Activated effector memory CD4-positive, alpha-beta T cell treated with Interleukin-2 at 50 U/mL for 16 hours (primary cell): ENCODE results near the gene IL2RG.

Source experiments
- DNase-seq: peaks from one replicate; pipeline ENCODE4 v3.0.0-alpha.2; 2020

IL2RG gene

GRCh38 chrX:71111141-71111843 is at the start of gene IL2RG:
IL2RG (minus strand) TSS chrX:71111577; CDS start chrX:71111539, 38 bp downstream.
- peak; percentile 62 for DNase-seq

GRCh38 chrX:71160475-71160874 is 49.1 kb upstream of the IL2RG start:
- no peak for DNase-seq

DNA sequence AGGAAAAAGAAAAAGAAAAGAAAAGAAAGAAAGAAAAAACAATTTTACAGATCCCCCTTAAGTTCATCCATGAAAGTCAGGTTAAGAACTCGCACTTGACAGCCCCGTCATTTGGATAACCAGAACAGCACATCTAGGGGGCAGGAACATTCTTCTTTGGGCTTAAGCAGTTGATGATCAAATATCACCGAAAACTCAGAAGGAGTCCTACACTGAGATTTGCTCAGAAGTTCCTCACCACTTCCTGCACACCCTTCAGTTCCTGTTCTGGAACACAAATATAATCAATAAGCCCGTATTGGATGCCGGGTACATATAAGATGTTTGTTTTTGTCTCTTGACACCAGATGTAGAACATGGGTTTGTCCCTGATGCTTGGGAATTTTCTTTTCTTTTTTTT is 48.0 kb upstream of the IL2RG start:
- DNase-seq: no peak

GRCh38 chrX:71158603-71159002 is 47.2 kb upstream of the IL2RG start:
- no peak for DNase-seq

- DNase-seq: no peak
Observed at GRCh38 chrX:71154641-71155040, 43.3 kb upstream of the IL2RG start.

- no peak for DNase-seq
Observed at GRCh38 chrX:71154196-71154595, 42.8 kb upstream of the IL2RG start.

DNA sequence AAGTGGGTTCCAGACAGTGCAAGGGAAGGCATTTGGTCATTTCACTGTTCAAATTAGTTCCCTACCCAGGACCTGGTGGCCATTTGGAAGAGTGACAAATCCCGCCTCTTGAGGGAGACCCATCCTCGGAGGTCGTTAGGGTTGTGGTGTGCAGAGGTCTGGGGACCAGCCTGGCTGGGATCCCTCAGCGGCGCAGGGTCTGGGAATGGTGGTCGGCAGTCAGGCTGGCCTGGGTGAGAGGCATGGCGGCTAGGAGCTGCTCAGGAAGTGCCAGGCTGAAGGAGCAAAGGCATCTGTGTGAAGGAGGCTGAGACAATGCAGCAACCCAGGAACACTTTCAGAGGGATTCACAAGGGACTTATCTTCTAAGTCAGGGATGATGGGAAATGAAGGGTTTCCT is 40.0 kb upstream of the IL2RG start:
- DNase-seq: no peak

DNA sequence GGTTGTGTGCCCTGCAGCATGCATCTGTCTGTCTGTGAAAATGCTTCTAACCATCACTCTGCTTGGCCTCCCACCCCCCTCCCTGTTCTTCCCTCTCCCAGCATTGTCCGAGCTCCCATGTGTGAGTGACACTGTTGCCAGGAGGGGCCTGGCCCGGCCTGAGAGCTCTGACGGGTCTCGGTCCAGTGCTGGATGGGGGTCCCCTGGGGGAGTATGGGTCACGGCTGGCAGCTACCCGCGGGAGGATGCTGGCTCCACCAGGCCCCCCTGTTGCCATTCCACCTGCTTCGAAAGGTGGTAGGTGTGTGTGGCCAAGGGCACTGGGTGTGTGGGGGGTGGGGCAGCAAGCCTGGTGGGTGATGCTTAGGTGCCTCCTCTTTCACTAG is 36.9 kb upstream of the IL2RG start:
- no peak for DNase-seq

DNA sequence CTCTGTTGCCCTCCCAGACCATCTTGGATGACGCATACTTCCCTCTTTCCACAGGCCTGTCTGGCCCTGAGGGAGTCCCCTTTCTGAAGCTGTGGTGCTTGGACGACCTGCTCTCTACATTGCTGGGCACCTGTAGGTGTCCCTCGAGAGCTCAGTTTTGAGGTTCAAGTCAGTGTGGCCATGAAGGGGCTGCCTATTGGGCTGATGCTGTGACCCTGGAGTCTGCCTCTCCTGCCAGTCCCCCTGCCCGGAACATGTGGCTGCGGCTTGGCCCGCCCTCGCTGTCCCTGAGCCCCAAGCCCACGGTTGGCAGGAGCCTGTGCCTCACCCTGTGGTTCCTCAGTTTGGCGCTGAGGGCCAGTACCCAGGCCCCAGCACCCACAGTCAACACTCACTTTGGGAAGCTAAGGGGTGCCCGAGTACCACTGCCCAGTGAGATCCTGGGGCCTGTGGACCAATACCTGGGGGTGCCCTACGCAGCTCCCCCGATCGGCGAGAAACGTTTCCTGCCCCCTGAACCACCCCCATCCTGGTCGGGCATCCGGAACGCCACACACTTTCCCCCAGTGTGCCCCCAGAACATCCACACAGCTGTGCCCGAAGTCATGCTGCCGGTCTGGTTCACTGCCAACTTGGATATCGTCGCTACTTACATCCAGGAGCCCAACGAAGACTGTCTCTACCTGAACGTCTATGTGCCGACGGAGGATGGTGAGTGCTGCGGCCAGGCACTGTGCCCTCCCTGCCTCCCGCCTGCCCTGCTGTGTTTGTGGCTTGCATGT is 36.3 kb upstream of the IL2RG start:
- no peak for DNase-seq

DNA sequence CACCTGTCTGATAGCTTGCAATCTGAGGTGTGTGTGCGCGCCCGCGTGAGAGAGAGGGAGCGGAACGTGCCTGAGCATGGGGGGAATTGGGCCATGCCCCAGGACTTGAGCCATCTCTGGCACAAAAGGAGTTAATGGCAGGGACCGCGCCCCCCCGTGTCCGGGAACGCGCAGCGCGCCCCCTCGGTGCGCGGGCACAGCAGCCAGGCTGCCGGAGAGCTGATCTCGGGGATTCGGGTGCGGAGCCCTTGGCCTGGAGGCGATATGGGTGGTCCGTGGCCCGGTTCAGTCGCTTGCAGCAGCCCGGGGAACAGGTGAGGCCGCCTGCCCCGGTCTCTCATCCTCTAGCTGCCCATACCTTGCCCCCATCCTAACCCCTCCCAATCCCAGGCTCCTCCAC is 33.3 kb upstream of the IL2RG start, which contains the start of gene NLGN3:
Gene NLGN3, plus strand, starts transcription at position 191 of the 400 bp plus-strand sequence. CDS start 2,909 bp downstream, outside the sequence.
- no peak for DNase-seq

- no peak for DNase-seq
Observed at GRCh38 chrX:71143508-71143907, 32.1 kb upstream of the IL2RG start.

DNA sequence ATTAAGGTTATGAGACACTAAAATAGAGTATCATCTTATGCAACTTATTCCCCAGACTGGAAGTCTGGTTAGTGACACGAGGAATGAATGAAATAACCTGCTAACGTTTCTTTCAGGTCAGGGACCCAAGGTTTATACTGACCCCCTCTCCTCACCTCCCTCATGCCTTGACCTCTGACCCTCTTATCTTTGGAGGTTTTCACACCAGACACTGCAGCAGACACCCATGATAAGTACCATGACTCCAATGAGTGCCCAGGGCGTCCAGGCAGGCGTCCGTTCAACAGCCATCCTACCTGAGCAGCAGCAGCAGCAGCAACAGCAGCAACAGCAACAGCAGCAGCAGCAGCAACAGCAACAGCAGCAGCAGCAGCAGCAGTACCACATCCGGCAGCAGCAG is 29.1 kb upstream of the IL2RG start:
- no peak for DNase-seq

- no peak for DNase-seq
Observed at GRCh38 chrX:71131510-71131909, 20.1 kb upstream of the IL2RG start.

DNA sequence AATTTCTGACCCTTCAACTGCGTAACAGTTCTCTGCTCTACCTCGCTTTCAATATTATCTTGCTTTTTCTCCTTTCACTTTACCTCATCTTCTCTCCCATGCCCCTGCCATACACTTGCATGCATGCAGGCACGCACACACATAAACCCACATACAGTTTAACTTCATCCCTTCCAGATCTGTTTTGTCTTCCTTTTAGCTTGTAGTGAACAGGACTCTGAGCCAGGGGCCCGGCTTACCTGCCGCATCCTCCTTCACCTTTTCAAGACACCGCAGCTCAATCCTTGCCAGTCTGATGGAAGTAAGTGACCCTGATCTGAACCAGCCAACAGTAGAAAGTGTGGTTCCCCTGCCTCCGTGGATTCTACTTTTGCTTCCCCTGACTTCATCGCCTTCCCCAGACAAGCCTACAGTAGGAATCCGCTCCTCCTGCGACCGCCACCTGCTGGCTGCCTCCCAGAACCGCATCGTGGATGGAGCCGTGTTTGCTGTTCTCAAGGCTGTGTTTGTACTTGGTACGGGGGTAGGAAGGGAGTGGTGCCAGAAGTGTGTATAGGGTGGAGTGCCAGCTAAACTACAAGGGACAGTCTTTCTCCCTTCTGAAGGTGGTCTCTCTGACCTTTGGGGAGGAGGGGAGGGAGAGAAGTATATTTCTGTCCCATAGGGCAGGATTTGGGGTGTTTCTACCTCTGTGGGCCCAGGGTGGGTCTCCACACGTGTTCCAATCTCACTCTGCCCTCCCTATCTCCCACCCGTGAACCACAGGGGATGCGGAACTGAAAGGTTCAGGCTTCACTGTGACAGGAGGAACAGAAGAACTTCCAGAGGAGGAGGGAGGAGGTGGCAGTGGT is 17.8 kb upstream of the IL2RG start:
- peak; percentile 64 for DNase-seq

- DNase-seq: no peak
Observed at GRCh38 chrX:71128166-71128833, 16.9 kb upstream of the IL2RG start.

DNA sequence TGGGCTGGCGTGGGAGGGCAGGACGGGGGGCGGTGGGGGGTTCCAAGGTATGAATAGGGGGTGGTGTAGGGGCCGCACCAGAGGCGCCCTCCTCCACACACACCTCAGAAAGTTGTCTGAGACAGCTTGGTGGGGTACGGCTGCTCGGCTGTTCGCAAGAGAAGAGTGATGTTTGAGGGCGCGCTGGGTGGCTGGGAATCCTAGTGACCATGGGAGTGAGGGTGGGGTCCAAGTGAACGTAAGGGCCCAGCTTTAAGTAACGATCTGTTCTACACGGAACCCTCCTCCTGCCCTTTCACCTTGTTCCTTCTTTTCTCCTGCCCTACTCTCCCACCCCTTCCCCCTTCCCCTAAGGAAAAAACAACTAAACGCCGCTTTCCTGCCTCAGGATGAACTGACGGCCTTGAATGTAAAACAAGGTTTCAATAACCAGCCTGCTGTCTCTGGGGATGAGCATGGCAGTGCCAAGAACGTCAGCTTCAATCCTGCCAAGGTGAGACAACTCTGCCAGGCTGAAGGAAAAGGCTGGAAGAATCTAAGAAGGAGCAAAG is 7.7 kb upstream of the IL2RG start:
- no peak for DNase-seq

DNA sequence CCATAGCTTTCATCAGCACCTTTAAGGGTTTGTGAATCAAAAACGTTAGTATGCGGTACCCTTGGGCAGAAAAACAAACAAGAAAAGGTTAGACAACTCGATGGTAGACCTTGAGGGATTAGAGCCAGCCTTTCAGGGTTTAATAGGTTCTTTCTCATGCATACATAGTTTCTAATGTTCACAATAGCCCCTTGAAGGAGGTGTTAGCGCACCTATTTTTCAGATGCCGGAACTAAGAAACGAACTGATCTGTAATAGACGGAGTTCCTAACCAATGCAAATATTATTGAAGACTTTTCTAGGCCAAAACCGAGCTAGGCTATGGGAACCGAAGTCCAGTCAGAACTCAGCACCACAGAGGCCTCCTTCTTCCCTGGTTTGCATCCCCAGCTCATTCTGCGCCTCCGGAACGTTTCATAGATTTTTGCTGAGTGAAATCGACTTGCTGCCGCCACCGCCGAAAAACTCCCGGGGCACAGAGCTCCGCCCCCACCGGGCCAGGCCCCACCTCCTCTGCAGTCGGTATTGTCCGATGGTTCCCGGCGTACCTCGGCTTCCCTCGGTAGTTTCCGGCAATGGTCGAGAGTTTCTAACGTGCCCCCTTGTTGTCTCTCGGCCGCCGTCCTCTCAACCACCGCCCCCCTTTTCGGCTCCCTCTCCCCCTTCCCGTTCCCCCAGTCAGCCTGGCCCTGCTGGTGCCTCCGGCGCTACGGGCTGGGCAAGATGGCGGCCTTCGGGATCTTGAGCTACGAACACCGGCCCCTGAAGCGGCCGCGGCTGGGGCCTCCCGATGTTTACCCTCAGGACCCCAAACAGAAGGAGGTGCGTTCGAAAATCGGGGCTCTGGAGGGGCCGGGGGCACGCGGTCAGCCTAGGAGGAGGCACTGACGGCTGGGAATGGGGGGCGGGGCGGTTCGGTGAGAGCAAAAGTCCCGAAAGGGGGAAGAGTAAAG is 6.9 kb upstream of the IL2RG start, which contains the start of gene MED12:
Gene MED12, plus strand, starts transcription at position 565 of the 953 bp plus-strand sequence. Its CDS starts 159 bp downstream, at position 724.
- DNase-seq: peak; percentile 70

DNA sequence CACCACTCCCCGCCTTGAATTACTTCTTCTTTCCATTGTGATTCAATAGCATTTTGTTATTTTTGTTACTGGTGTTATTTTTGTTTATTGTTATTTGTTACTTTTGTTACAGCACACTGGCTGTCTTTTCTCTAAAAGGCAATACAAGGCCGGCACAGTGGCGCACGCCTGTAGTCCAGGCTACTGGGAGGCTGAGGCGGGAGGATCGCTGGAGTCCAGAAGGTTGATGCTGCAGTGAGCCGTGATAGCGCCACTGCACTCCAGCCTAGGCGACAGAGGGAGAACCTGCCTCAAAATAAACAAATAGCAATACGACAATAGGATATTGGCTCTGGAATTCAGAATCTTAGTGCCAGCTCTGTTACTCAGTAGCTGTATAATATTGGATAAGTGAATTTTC is 6.0 kb upstream of the IL2RG start:
- DNase-seq: no peak

GRCh38 chrX:71111921-71112431 is 599 bp upstream of the IL2RG start:
- no peak for DNase-seq

DNA sequence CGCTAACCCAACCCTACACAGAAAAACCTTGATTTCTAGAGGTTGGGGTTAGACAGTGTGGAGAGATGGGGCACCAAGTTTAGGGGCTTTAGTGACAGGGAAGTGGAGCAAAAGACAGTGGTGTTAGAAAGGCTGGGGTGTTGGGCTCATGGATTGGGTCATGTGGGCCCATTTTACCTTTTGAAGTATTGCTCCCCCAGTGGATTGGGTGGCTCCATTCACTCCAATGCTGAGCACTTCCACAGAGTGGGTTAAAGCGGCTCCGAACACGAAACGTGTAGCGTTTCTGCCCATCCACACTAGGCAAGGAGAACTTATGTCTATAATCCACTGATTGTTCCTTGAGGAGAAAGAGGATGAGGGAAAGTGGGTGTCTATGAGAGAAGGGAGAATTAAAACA is 2.3 kb downstream of the IL2RG start:
- DNase-seq: no peak
